Stimulated activated CD8-positive, alpha-beta memory T cell treated with anti-CD3 and anti-CD28 coated beads, Interleukin-15, amount 100 ng/mL, for 48 hours (primary cell): ENCODE measurements around the gene SLC5A11.

ENCODE experiments used
- DNase-seq, 2 donors: peaks; one replicate each; pipeline ENCODE4 v3.0.0-alpha.2; 2020; ENCODE audit warnings: low read depth in 2 of 2

SLC5A11 gene

DNA sequence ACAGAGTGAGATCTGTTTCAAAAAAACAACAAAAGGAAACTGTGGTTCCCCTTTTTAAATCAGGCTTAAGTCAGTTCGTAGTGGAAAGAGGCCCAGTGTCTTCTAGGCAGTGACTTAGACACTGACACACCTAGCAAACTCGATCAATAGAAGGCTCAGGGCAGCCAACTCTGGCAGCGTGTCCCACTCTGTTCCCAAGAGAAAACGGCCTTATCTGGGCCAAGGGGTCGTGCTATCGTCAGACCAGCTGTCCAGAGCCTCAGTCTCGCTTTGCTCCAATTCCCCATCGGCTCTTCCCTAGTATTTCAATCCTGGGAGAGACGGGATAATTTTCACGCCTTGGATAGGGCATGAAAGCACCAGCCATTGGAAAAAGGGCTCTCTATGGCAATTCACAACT is 72.9 kb downstream of the SLC5A11 start:
- DNase-seq = no peak

DNA sequence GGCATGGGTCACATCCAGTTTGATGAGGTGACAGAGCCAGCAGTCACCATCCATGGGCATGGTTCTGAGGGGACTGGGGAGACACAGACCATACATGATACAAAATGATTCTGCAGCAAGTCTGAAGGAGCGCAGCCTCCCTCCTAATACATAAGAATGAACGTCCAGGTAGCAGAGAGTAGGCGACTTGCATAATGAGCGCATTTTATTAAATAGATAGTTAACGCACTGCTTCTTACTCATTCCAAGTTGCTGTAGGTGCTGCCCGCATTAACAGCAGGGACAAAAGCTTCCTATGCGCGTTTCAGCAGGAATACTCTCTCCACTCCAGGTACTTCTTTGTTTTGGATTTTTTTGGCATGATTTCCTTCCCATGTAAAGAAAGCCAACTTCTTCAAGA is 73.8 kb downstream of the SLC5A11 start:
- DNase-seq = no peak

GRCh38 chr16:24920568-24920967 is 74.8 kb downstream of the SLC5A11 start:
- DNase-seq = no peak

GRCh38 chr16:24921229-24921628 is 75.5 kb downstream of the SLC5A11 start:
- no peak for DNase-seq

- no peak for DNase-seq
Observed at GRCh38 chr16:24925163-24925562, 79.4 kb downstream of the SLC5A11 start.

- no peak for DNase-seq
Observed at GRCh38 chr16:24929409-24929808, 83.6 kb downstream of the SLC5A11 start.

DNA sequence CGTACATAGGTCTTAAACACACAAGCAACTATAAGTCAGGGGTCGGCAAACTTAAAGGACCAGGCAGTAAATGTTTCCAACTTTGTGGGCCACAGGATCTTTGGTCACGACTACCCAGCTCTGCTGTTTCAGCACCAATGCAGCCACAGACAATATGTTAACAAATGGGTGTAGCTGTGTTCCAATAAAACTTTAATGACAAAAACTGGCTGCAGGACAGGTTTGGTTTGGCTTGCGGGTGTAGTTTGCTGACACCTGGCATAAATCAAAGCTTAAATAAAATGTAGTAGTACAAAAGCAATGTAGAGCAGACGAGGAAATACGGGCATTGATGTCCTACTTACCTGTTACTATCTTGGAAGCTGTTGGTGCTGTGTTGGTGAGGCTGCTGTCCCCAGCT is 84.7 kb downstream of the SLC5A11 start:
- DNase-seq = no peak

GRCh38 chr16:24931091-24931490 is 85.3 kb downstream of the SLC5A11 start:
- DNase-seq = no peak

DNA sequence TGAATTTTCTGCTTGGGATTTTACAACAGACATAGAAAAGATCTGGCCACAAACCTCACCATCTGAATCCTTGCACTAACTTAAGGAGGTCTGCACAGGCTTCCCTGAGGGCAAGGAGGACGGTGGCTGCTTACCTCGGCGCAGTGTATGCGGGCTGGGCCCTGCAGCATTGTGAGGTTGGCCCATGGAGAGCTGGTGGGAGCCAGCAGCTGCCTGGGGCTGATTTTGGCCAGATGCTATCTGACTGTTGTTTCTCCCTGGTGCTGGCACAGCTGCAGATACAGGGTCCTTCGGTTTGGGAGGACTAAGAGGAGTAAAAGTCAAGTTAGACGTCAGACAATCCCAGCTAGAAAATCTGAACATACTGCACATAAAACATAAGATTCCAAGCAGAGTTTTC is 89.6 kb downstream of the SLC5A11 start:
- no peak for DNase-seq

DNA sequence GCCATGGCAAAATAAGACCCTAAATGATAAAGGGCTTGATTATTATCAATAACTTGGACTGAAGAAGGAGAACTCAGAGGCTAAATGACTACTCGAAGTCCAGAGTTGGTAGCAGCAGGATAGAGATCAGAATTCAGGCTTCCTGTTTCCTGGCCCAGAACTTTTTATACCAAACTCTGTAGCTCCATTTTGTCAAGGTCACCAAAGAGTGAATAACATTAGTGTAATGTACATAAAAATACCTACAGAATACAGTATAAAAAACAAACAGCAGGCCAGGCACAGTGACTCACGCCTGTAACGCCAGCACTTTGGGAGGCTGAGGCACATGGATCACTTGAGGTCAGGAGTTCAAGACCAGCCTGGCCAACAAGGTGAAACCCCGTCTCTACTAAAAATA is 90.4 kb downstream of the SLC5A11 start:
- no peak for DNase-seq

GRCh38 chr16:24939224-24939623 is 93.5 kb downstream of the SLC5A11 start:
- no peak for DNase-seq

GRCh38 chr16:24939738-24940137 is 94.0 kb downstream of the SLC5A11 start:
- no peak for DNase-seq

DNA sequence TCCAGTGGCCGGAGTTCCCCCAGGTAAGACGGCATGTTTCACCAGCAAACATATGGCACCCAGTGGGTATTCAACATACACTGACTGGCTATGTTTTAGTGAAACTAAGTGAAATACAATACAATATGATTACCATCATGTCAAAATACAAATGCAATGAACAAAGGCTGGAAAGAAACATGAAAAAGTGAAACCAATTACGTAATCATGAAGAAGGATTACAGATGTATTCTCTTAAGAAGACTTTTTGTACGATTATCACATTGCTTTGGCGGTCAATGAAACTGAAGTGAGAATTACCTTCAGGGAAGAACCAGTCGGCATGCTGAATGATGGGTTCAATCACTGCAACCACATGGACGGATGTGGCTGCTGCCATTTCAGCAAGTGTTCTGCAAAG is 97.7 kb downstream of the SLC5A11 start:
- no peak for DNase-seq

- DNase-seq = no peak
Observed at GRCh38 chr16:24944206-24944605, 98.4 kb downstream of the SLC5A11 start.

GRCh38 chr16:24946155-24946554 is 100.4 kb downstream of the SLC5A11 start:
- no peak for DNase-seq

DNA sequence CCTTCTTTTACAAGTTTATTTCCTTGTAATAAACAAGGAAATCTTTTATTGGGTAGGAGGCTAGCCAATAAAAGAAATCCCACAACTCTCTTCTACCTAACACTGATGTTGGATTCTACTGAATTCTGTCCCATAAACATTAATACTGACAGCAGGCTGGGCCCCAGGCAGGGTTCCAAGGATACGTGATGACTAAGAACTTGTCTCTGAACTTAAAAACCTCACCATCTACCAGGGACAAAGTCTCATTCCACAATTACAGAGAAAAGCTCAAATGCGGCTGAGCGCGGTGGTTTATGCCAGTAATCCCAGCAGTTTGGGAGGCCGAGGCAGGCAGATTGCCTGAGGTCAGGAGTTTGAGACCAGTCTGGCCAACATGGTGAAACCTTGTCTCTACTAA is 104.5 kb downstream of the SLC5A11 start:
- no peak for DNase-seq

- no peak for DNase-seq
Observed at GRCh38 chr16:24953306-24953705, 107.5 kb downstream of the SLC5A11 start.

- DNase-seq = no peak
Observed at GRCh38 chr16:24953721-24954120, 108.0 kb downstream of the SLC5A11 start.

DNA sequence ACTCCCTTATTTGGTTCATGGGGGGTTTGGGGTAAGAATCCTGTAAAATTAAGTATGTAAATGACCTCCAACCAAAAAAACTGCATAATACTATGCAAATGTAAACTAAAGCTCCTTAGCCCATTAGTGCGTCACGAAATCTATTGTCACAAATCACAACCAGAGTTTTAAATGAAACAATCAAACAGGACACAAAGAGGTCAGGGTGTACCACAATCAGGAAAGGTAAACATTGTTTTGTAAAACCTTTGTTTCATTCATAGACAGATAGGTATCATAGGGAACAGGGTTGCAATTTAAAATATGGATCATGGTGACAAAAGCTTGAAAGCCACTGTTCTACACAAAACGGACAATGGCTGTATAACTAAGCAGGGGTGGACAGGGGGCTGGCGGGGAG is 108.4 kb downstream of the SLC5A11 start:
- DNase-seq = no peak

DNA sequence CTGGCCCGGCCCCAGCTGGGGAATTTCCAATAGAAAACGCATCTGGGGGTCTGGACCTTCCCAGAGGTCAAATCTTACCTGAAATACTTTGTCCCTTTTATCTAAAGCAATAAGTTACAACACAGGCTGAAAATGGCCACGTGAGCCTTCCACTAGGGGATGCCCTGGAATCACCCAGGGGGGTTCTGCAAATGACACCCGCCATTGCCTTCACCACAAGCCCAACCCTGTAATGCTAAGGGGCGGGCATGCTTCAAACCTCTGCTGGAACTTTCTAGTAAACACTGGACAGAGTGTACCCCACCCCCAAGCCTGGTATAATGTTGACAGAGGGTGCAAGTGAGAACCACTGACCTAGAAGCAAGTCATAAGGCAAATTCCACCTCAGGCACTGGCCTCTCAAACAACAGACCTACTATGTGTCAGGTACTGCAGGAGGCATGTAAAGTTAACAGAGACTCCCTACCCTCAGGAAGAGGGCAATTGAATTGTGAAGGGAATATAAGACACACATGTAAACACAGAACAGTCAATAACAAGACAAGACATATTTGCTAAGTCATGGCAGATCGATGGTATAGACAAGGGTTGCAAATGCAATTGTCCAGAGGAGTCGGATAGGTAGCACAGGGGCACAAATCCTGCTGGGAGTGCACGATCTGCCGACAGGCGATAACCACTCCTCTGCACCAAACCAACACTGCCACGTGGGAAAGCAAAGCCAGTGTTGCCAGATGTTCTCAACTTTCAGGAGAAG is 110.4 kb downstream of the SLC5A11 start:
- no peak for DNase-seq

DNA sequence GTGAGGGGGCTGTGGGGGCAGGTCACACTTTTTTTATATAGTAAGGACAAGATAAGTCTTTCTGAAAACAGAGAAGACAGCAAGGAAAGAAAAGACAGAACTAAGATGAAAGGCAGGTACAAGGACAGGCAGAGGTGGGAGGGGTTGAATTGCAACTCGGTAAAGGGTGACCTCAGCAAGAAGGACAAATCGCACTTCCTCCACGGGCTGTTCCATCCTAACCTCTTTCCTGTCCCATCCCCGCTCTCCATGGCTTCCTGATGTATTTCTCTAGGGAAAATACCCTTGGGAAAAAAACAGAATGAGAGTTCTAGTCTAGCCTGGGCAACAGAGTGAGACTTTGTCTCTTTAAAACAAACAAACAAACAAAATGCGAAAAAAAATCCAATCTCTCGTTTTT is 112.1 kb downstream of the SLC5A11 start:
- DNase-seq = no peak
